ENCODE measurements around the gene ERC2.

The ERC2 gene

GRCh38 chr3:55497250-55497649 is 971.0 kb downstream of the ERC2 start:
- no peak for DNase-seq

DNA sequence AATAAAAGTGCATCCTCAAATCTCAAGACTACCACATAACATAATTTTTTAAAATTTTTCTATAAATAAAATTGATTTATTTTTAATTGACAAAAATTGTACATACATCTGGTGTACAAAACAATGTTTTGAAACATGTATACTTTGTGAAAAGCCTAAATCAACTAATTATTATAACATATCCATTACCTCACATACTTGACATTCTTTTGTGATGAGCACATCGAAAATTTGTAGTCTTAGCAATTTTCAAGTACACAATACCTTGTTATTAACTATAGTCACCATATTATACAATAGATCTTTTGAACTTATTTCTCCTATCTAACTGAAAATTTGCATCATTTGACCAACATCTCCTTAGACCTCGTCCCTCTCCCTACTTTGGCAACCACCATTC is 973.3 kb downstream of the ERC2 start:
- DNase-seq = no peak

DNA sequence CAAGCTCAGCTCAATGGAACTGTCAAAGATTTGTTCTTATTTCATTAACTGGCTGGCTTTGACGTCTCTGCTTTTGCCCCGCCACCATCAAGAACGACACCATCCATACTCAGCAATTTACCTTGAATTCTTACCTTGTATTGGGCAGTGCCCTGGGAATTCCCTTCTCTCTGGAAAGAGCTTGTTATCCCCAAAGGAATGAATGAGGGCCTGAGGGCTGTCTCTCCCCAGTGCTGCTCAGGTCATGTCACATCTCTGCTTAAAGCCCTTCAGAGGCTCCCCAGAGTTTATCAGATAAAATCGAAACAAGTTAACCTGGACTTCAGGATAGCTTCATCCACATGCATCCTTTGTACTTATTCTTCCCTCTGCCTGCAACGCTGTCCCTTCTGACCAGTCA is 975.3 kb downstream of the ERC2 start:
- no peak for DNase-seq

GRCh38 chr3:55491296-55491816 is 976.9 kb downstream of the ERC2 start:
- no peak for DNase-seq

GRCh38 chr3:55490276-55490913 is 977.9 kb downstream of the ERC2 start:
- no peak for DNase-seq

DNA sequence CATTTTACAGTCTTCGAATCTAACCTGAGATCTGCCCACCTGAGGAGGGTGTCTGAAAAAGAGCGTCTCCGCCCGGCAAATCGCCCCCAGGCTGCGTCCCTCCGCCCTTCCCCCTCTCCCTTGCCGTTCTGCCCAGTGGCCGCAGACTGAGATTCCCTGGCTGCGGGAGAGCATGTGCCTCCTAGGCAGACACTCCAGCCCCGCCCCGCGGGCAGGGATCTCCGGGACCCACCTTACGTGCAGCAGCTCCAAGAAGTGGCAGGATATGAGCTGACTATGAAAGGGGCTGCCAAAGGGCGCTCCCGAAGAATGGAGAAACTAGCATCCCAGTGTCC is 978.5 kb downstream of the ERC2 start:
- DNase-seq = no peak

DNA sequence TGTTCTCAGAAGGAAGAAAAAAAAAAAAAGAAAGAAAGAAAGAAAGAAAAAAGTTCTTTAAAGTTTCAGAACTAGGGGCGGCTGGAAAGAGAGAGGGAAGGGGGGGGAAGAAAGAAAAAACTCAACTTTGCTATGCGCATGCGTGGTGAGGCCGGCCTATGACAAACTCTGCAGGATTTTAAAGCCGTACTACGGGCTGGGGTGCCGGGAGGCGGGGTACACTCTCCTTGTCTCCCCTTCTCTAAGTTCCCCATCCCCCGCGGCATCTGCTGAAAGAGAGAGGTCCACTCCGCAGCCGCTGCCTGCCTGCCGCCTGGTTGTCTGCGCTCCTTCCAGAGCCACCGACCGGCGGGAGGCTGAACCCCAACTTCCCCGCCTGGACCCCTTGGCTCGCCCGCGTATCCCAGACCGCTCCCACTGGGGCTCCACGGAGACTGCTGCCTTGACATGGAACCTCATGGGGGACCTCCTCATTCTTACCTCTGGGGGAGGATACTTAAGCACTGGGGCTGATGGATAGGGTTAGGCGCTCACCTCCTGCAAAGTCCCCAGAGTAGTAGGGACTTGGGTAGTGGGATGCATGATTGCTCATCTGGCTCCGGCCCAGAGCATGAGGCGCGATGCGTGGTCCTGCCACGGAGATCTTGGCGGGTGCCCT is 979.7 kb downstream of the ERC2 start:
- peak; percentile 37 for DNase-seq

- DNase-seq = no peak
Measured at GRCh38 chr3:55487381-55488241, 980.7 kb downstream of the ERC2 start.

GRCh38 chr3:55486857-55487380 is 981.3 kb downstream of the ERC2 start, which contains the start of gene WNT5A:
TSS of gene WNT5A (minus strand) at chr3:55487306. CDS start at chr3:55486985, 321 bp downstream.
- no peak for DNase-seq

DNA sequence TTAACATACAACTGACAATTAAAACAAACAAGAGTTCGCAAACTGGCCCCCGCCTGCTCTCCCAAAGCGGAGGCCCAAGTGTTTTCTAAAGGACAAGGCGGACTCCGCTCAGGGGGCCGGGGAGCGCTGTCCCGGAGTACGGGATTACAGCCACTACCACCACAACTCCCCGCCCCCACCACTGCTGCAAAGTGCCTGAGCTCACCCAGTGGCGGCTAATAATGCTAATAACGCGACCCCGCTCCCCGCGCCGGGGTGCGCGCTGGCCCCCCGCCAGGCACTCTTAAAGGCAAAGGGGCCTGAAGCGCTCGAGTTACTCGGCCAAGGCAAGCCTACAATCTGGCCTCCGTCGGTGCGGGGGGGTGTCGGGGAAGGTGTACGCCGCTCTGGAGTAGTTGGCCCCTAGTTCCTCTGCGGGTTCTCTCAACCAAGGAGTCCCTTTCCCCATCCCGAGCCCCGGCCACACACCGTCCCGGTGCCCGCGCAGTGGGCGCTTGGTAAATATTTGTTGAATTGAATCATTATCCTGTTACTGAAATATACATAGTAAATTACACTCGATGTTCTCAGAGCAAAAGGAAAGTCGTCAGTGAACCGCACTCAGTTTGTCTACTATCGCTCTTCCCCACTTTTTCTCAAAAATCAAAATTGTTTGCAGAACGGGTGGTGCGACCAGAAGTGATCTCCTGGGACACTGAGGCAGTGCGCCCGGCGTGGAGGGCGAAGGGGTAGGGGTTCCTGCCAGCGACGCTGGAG is 982.0 kb downstream of the ERC2 start:
- no peak for DNase-seq

DNA sequence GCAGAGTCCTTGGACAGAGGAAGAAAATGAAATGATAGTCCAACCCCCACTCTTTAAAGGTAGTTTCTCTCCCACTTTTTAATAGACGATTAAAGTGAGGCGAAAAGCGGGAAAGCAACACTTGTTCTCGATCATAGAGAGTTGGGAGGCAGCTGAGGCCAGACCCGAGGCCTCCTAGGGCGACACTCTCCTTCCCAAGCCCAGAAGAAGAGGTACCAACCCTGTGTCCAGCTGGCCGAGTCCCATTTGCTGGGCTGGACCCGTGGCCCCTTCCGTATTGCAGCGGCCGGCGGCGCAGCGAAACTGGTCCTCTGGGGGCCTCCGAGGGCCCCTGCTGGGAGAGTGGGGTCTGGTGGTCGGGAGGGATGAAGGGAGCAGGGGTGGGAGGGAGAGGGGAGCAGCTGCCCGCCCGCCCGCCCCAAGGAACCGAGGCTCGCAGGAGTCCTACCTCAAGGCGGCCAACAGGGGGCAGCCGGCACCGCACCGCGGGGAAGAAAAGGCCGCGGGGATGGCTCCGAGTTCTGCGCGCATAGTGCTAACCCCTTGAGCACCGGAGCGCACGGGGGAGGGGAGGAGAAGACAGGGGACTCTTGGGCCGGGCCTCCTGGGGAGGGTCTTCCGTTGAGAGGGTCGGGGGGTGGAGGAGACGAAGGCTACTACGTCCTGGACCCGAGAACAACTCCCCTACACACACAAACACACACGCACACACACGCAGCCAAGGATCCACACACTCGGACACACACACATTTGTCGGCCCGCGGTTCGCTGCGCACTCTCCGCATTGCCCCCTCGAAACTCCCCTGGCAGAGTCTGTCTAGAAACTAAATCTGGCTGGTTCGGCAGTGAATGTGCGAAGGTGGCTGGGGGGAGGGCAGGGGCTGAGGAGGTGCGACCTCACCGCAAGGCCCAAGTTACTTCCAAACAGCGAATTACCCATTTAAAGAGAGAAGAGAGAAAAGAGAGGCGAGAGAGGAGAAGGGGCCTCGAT is 983.2 kb downstream of the ERC2 start:
- peak; percentile 66 for DNase-seq

DNA sequence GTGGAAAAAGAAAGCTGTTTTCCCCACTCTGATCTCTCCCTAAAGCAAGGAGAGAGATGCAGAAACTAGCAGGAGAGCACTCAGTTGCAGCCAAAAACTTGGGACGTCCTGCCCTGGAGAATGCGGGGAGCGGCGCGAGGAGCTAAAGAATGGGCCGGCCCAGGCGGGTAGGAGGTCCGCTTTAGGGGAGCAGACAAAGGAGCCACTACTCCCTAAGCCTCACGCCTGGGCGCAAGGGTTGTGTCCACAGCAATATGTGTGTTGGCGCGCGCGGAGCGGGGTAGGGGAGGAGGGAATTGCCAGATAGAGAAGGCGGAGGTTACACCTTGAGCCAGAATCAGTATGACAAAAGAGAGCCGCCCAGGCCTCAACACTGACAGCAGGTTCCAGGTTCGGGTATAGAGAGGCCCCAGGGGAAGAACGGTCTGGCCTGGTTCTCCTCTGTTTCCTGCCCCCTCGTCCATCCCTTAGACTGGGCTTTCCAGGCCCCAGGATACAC is 984.0 kb downstream of the ERC2 start:
- no peak for DNase-seq

DNA sequence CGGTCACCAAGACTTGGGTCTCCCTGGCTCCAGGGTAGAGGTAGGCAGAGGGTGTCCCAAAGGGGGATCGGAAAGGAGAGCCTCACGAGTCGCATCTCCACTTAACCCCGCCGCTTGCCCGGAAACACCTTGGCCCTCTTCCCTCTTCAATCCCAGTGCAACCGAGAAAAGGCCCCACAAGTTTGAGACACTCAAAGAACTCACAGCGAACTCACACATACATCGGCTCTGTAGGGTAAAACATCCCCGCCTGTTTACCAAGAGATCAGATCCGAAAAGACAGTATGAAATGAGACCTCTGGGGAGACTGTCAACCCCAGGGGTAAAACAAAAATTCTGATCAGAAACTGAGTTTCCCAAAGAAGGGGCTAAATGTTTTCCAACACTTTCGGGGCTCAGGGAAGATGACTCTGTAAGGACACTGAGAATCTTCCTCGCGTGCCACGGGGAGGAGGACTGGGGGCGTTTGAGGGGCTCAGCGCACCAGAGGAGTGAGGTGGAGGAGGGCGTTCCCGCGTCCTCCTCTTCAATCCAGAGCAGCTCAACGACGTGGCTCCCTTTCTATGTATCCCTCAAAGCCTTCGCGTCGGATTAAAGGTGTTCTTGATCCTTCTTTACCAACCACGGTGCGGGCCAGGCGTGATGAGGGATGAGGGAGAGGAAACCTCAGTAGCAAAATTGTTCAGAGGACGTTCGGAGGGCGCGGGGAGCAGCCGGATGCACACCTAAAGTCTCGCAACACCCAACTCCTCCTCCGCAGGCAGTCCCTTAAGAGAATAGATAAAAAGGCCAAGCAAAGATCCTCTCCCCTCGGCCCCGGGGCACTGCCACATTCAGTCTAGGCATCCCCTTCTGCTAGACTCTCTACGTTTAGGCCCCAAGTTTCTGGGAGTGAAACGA is 984.8 kb downstream of the ERC2 start:
- no peak for DNase-seq

DNA sequence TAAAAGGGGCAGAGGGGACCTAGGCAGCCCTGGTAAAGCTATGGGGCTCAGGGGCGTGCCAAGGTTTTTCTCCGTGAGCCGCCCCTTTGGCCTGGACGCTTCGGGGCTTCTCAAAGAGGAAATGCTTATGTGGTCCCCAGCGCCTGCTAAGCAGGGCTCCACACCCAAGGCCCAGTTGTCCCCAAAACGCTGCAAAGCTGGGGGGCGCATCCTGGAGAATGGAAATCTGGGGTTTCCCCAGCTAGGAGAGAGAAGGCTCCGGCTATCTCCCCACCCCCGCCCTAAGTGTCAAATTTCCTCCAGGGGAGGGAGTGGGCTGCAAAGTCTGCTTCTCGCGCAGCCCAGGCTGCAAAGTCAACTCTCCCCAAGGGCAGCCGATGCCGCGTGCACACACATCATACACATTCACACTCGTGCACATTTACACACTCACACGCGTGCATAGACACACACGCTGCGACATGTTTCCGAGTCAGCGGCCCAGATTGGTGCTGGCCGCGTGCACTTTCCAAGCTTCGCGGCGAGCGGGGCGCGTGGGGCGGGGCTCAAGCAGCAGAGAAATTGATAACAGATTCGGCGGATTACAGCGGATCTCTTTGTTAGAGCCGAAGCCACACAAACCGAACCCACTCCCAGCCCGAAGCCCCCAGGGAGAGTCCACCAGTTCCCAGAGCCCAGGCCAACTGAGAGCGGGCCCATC is 985.6 kb downstream of the ERC2 start:
- DNase-seq = no peak

DNA sequence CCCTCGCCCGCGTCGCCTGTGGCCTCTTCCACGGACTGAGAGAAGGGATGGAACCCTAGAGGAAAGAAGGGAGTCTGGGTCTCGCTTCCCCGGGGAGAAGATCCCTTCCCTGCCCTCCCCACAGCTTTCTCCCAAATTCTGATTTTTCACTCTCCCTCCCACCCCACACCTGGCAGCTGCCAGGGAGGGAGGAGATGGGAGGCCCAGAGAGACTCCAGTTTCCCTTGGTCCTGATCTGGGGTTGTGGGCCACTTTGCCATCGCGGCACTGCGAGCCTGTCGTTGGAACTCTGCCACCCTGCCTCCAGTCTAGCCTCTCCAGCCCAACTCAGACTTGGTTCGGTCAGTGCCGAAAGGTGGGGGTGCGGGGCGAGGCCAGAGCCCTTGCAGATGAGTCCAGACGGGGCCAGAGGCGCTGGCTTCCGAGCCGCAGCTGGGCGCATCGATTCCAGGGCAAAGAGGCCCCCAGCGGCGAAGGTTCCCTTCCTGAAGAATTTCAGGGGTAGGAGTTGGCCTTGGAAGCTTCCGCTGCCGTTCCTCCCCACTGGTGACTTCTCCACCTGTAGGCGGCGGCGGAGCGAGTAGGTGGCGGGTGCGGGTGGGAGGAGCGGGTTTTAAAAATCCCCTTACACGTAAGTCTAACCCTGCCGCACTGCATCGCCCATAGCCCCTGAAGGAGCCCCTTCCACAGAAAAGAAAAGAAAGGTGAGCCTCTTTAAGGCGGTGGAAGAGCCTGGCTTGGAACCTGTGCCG is 986.3 kb downstream of the ERC2 start:
- DNase-seq = no peak

DNA sequence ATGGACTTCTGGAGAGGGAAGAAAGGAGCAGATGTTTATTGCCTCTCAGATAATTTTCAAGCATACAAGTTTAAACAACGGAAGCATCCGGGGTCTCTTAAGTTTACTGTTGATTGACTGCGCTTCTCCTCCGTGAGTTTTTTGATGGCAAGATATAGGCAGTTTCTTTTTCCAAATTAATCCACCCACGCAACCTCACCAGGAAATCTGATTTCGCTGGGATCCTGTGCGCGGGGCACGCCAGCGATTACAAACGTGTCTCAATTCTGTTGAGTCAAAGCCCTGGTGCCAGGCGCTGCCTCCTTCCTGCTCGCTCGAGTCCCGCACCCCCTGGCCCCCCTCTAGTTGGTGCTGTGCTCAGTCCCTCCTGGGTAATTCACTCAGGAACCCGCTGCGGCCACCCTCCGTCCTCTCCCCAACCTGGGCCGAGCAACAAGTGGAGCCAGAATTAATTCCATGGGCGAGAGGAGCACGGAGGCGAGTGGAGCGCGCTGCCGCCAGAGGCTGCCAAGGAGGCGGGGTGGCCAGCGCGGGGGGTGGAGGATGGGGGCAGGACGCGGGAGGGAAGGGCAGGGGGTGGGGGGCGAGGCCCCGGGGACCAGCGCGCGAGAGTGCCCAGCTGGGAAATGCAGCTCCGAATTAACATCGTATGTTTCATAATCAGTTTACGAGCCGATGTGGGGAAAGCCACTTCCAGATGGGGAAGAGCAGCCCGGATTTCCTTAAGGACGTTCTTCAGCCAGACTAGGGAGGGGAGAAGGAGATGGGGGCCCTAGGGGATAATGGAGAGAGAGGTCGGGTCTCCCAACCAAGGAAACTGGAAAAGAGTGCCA is 987.1 kb downstream of the ERC2 start:
- DNase-seq = no peak

Measured in hematopoietic multipotent progenitor cell treated with erythropoietin and hydrocortisone succinate and interleukin-3 and kit ligand, for 6 days (in vitro differentiated cells).